ENCODE data around the gene HOXC10. TPM values are rescaled to one million over a fixed set of nuclear protein-coding genes. Genes with fewer than 3 reads are reported as not detected.

The HOXC10 gene
- total RNA-seq, 1 donor from 2014 or later: not detected

- no peak for DNase-seq (ENCODE audit: low read depth, low spot score)
Measured at GRCh38 chr12:54028314-54029201, 43.6 kb downstream of the HOXC10 start, which contains the start of gene HOXC6. TSS of gene HOXC6 (plus strand) at chr12:54028440. CDS start at chr12:54028522, 82 bp downstream.

- DNase-seq (ENCODE audit: low read depth, low spot score): no peak
Measured at GRCh38 chr12:54029529-54030441, 44.8 kb downstream of the HOXC10 start.

GRCh38 chr12:54030442-54030801, 45.5 kb downstream of the HOXC10 start:
- DNase-seq (ENCODE audit: low read depth, low spot score): no peak

- DNase-seq (ENCODE audit: low read depth, low spot score): no peak
Measured at GRCh38 chr12:54030889-54031471, 46.0 kb downstream of the HOXC10 start.

- no peak for DNase-seq (ENCODE audit: low read depth, low spot score)
Measured at GRCh38 chr12:54031480-54031879, 46.5 kb downstream of the HOXC10 start.

- DNase-seq (ENCODE audit: low read depth, low spot score): no peak
Measured at GRCh38 chr12:54032086-54032619, 47.2 kb downstream of the HOXC10 start.

- DNase-seq (ENCODE audit: low read depth, low spot score): no peak
Measured at GRCh38 chr12:54032627-54033100, 47.7 kb downstream of the HOXC10 start, which contains the start of gene HOXC5. TSS of gene HOXC5 (plus strand) at chr12:54033050. CDS start at chr12:54033123, 73 bp downstream.

- DNase-seq (ENCODE audit: low read depth, low spot score): no peak
Measured at GRCh38 chr12:54033106-54033979, 48.4 kb downstream of the HOXC10 start.

GRCh38 chr12:54033980-54034784, 49.2 kb downstream of the HOXC10 start:
- no peak for DNase-seq (ENCODE audit: low read depth, low spot score)

- no peak for DNase-seq (ENCODE audit: low read depth, low spot score)
Measured at GRCh38 chr12:54034785-54035310, 49.9 kb downstream of the HOXC10 start.

- DNase-seq (ENCODE audit: low read depth, low spot score): no peak
Measured at GRCh38 chr12:54035568-54036264, 50.8 kb downstream of the HOXC10 start.

- DNase-seq (ENCODE audit: low read depth, low spot score): no peak
Measured at GRCh38 chr12:54036620-54037359, 51.8 kb downstream of the HOXC10 start.

GRCh38 chr12:54037360-54038283, 52.7 kb downstream of the HOXC10 start:
- no peak for DNase-seq (ENCODE audit: low read depth, low spot score)

- no peak for DNase-seq (ENCODE audit: low read depth, low spot score)
Measured at GRCh38 chr12:54038284-54038870, 53.4 kb downstream of the HOXC10 start.

- DNase-seq (ENCODE audit: low read depth, low spot score): no peak
Measured at GRCh38 chr12:54038871-54039414, 54.0 kb downstream of the HOXC10 start.
